HG03457 (cell line): ENCODE data around the gene PRDX3.
"Not testable (repeated sequence)": the region's sequence is repeated elsewhere in the genome, so short reads cannot be mapped to it uniquely, and the experiment has no call there.

Experiments
- ATAC-seq: cut with Tn5 transposase; IDR thresholded peaks from one replicate; pipeline ENCODE4 v1.9.1; 2021; ENCODE audit warnings: moderate number of reproducible peaks; ENCODE audit not compliant: unreplicated experiment

PRDX3 gene

GRCh38 chr10:119165171-119166117 lies 13.2 kb downstream of the PRDX3 start, which contains the start of gene SFXN4:
SFXN4 (minus strand) TSS chr10:119165714; CDS start chr10:119165647, 67 bp downstream.
- peak; percentile 89 for ATAC-seq

GRCh38 chr10:119162452-119163092 lies 16.0 kb downstream of the PRDX3 start:
- no peak for ATAC-seq

- ATAC-seq = no peak
These were observed 16.7 kb downstream of the PRDX3 start for GRCh38 chr10:119161680-119162451.

- no peak for ATAC-seq
These were observed 19.3 kb downstream of the PRDX3 start for GRCh38 chr10:119159332-119159731.

- ATAC-seq = no peak
These were observed 25.0 kb downstream of the PRDX3 start for GRCh38 chr10:119153661-119154060.

- no peak for ATAC-seq
These were observed 25.6 kb downstream of the PRDX3 start for GRCh38 chr10:119153041-119153440.

GRCh38 chr10:119151601-119152000 lies 27.0 kb downstream of the PRDX3 start:
- not testable (repeated sequence) for ATAC-seq

GRCh38 chr10:119149729-119150128 lies 28.9 kb downstream of the PRDX3 start:
- no peak for ATAC-seq

GRCh38 chr10:119149157-119149556 lies 29.5 kb downstream of the PRDX3 start:
- no peak for ATAC-seq

GRCh38 chr10:119143657-119144056 lies 35.0 kb downstream of the PRDX3 start:
- no peak for ATAC-seq

- no peak for ATAC-seq
These were observed 37.9 kb downstream of the PRDX3 start for GRCh38 chr10:119140603-119141245.

GRCh38 chr10:119139464-119140067 lies 39.0 kb downstream of the PRDX3 start:
- ATAC-seq = no peak

- no peak for ATAC-seq
These were observed 40.0 kb downstream of the PRDX3 start for GRCh38 chr10:119138346-119139306.

GRCh38 chr10:119137878-119138277 lies 40.7 kb downstream of the PRDX3 start:
- ATAC-seq = not testable (repeated sequence)

- ATAC-seq = no peak
These were observed 42.5 kb downstream of the PRDX3 start for GRCh38 chr10:119136084-119136483.

- no peak for ATAC-seq
These were observed 43.1 kb downstream of the PRDX3 start for GRCh38 chr10:119135513-119135881.

GRCh38 chr10:119133949-119134348 lies 44.7 kb downstream of the PRDX3 start:
- no peak for ATAC-seq

- no peak for ATAC-seq
These were observed 45.9 kb downstream of the PRDX3 start for GRCh38 chr10:119132521-119133345.
